SW 1271 (cell line): Measurements from ENCODE around the gene PCDH8.

Experiments
- DNase-seq, 2 experiments: peaks; one replicate each; lab custom pipeline; 2025; lab: John Stamatoyannopoulos, UW

The PCDH8 gene

GRCh38 chr13:52848455-52849195 is at the start of gene PCDH8:
PCDH8 (minus strand) TSS chr13:52848640; CDS start chr13:52848436, 204 bp downstream.
- no peak for DNase-seq

GRCh38 chr13:52896827-52897659 is 48.6 kb upstream of the PCDH8 start:
- no peak for DNase-seq

- DNase-seq: no peak
Measured at GRCh38 chr13:52894413-52894812, 46.0 kb upstream of the PCDH8 start.

- DNase-seq: no peak
Measured at GRCh38 chr13:52892925-52893324, 44.5 kb upstream of the PCDH8 start.

GRCh38 chr13:52891706-52892105 is 43.3 kb upstream of the PCDH8 start:
- DNase-seq: no peak

GRCh38 chr13:52887165-52887564 is 38.7 kb upstream of the PCDH8 start:
- no peak for DNase-seq

GRCh38 chr13:52885141-52885540 is 36.7 kb upstream of the PCDH8 start:
- no peak for DNase-seq

GRCh38 chr13:52884429-52885010 is 36.1 kb upstream of the PCDH8 start:
- no peak for DNase-seq

GRCh38 chr13:52882785-52883184 is 34.3 kb upstream of the PCDH8 start:
- no peak for DNase-seq

GRCh38 chr13:52879950-52880741 is 31.7 kb upstream of the PCDH8 start:
- DNase-seq: no peak

GRCh38 chr13:52878831-52879230 is 30.4 kb upstream of the PCDH8 start:
- DNase-seq: no peak

GRCh38 chr13:52870143-52870542 is 21.7 kb upstream of the PCDH8 start:
- no peak for DNase-seq

- no peak for DNase-seq
Measured at GRCh38 chr13:52869621-52870020, 21.2 kb upstream of the PCDH8 start.

GRCh38 chr13:52869050-52869449 is 20.6 kb upstream of the PCDH8 start:
- no peak for DNase-seq

- no peak for DNase-seq
Measured at GRCh38 chr13:52868190-52868589, 19.8 kb upstream of the PCDH8 start.

- no peak for DNase-seq
Measured at GRCh38 chr13:52864941-52865340, 16.5 kb upstream of the PCDH8 start.

GRCh38 chr13:52862358-52863206 is 14.1 kb upstream of the PCDH8 start:
- DNase-seq: no peak

GRCh38 chr13:52852444-52852843 is 4.0 kb upstream of the PCDH8 start:
- DNase-seq: no peak

- no peak for DNase-seq
Measured at GRCh38 chr13:52851137-52851962, 2.9 kb upstream of the PCDH8 start.
